DMS153 (cell line): Measurements from ENCODE around the gene ATP2A2.
A peak's percentile ranks its signal among the peaks of the same experiment; 100 is the strongest.
"Not testable (repeated sequence)": the region's sequence is repeated elsewhere in the genome, so short reads cannot be mapped to it uniquely, and the experiment has no call there.

Experiments
- DNase-seq: peaks from one replicate; lab custom pipeline; 2025; lab: John Stamatoyannopoulos, UW

The ATP2A2 gene

DNA sequence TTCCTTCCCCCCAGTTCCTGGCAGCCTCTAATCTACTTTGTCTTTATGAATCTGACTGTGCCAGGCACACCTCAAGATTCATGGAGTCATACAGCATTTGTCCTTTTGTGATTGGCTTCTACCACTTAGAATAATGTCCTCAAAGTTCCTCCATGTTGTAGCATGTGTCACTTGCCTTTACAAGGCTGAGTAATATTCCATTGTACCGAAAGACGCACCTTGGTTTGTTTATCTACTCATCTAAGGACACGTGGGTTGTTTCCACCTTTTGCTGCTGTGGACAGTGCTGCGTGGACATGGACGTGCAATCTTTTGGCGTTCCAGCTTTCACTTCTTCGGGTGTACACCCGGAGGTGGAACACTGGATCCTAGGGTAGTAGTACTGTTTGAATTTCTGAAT lies 88.9 kb downstream of the ATP2A2 start:
- DNase-seq = no peak

DNA sequence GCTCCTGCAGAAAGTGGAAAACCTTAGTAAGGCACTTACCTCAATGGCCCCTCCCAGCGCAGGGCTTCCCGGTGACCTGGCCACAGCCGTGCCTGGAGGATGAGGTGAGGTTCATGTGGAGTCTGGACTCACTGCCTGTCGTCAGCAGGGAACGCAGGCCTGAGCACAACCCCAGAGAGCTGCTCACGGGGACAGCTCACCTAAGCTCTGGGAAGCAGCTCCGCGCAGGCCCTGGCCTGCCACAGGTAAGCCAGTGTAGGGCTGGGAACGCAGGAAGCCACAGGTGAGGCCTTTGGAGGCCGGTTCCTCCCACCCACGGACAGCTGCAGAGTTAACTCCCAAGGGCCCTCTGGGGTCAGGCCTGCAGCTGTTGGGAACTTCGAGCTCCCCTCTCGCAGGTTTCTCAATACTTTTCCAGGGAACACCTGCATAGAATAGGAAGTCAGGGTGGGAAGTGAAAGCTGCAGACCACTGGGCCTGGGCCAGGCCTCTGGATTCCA lies 89.7 kb downstream of the ATP2A2 start:
- peak; percentile 11 for DNase-seq

DNA sequence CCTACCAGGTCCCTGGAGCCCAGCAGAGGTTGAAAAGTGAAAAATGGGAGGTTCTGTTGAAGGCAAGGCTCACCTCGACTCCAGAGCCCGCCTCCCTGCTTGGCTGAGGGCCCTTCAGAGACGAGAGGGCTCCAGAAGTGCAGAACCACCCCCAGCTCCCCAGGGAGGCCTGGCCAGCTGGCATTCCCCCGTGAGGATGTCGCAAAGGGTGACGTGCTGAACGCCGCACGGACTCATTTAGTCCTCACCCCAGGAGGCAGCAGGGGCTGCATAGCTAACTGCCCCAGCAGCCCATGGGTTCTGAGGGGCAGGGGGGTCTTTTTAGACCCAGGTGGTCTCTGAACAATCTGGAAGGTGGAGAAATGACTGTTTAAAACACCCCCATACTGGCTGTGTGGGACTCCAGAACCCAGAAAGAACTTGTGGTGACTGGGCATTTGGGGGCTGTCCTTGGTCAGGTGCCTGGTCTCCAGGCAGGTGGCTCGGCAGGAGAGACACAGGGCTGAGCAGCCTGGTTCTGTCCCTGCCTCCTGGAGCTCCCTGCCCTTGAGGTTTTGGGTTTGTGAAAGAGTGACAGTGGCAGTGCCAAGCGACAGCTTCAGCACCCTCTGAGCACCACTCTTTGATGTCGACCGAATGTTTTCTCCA lies 90.5 kb downstream of the ATP2A2 start:
- DNase-seq = peak; percentile 43

DNA sequence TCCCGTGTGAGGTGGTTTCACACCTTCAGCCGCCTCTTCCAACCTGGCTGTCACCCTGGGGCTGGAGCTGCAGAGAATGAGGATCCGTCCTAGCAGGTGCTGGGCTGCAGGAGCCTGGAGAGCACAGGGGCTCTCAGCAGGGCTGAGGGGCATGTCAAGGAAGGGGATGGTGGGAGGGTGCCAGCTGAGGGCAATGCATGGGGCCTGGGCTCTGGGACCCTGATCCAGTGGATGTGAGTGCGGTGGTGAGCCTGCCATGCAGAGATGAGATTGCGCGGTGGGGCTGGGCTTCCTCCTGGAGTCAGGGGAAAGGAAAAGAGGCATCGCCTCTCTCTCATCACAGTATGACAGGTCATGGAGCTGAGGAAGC lies 91.0 kb downstream of the ATP2A2 start:
- no peak for DNase-seq

DNA sequence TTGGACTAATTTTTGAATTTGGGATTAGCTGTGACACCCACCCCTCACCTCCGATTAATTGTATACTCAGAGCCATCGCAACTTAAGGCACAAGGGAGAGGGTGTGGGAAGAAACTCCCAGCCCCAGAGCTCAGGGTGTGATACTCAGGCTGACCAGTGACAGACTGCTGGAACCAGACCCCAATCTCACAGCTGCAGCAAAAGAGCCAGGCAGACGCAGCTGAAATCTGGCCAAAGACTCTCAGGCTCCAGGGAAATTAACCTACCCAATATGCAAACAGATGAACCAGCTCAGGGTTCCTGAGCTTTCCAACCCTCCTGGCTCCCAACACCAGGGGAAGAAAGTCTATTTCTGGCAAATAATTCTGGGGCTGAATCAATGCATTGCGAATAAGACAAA lies 92.0 kb downstream of the ATP2A2 start:
- no peak for DNase-seq

DNA sequence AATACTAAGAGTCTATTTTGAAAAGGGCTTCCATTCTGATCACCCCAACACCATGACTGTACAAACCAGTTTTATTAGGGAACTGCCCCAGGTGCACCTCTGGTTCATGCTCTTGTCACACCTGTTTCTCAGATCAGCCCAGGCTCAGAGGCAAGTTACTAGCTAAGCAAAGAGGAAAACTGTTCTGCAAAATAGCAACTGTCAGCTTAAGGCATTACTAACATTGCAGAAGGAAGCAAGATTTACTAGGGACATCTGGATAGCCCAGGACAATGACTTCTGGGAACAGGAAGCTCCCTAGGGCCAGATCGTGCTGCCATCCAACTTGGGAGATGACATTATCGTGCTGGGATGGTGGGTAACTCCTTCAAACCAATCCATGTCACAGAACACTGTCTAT lies 92.4 kb downstream of the ATP2A2 start:
- DNase-seq = no peak

DNA sequence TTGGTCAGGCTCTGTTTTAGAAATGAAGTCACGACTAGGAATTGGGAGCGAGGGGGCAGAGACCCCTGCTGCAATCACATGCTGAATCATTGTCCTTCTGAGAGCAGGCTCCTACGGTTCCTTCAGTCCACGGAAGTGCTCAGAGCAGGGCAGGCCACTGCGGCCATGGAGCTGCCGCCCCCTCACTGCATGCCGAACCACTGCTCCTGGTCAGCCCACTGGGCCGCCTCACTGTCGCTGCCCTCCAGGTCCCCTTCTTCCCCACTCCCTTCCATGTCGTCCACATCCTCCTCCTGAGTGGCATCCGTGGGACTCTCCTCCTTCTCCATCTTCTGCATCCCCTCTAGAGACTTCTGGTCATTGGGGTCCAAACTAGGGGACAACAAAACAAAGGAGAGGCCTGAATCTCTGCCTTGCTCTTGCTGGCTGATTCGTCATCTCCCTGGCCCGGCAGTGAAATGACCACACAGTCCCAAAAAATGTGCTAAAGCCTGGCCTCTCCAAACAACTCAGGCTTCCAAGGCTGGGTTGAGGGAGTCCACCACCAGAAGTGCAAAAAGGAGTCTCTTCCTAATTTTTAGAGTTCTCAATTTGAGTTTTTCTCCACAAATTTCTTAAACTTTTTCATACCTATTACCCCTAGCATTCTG lies 93.0 kb downstream of the ATP2A2 start:
- DNase-seq = no peak

DNA sequence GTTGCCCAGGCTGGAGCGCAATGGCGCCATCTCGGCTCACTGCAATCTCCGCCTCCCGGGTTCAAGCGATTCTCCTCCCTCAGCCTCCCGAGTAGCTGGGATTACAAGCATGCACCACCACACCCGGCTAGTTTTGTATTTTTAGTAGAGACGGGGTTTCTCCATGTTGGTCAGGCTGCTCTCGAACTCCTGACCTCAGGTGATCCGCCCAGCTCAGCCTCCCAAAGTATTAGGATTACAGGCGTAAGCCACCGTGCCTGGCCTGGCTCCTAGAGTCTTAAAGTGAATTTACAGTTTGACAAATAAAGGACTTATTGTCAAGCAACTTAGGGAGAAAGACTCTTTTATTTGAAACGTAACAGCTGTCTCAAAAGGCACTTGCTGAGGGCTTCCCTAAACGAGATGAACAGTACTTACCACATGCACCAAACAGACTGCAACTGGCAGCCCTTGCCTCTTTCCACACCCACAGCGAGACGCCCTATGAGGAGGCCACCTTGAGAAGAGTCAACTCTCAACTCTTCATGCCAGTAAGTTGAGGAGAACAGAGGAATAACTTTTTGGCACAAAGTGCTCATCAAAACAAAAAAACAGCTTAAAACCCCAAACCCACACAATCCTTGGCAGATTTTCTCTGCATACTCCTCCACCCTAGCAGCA lies 97.2 kb downstream of the ATP2A2 start:
- not testable (repeated sequence) for DNase-seq

DNA sequence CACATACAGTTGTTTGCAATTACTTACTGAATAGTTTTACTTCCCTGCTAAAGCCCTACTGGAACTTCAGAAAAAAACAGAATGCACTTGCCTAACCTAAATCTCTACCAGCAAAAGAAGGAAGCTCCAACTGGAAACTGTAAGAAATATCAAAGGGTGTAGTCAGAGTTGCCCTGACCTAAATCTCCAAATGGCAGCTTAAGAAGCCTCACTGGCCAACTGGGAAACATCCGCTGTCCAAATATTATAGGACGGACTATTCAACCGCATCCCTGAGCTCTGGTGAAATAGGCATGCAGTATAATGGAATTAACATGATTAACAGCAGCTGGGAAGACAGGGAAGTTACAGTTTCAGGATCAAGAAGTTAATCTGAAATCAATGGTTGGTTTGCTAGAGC lies 98.2 kb downstream of the ATP2A2 start:
- DNase-seq = no peak

DNA sequence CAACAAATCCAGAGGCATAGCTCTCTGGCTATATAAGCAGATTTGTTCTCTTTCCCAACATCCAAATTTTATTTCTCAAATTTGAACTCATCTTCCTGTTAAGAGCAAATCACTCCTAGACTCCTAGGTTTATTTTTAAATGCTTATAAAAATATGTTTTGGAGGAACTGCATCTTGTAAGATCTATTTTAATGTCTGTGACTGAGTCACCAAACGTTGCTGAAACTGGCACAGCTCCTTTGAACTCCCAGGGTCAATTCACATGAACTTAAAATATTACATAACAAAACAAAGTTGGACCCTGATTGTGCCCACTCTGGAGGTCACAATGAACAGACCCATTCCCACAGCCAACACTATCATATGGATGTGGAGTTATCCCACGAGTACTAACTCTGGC lies 98.6 kb downstream of the ATP2A2 start:
- no peak for DNase-seq

DNA sequence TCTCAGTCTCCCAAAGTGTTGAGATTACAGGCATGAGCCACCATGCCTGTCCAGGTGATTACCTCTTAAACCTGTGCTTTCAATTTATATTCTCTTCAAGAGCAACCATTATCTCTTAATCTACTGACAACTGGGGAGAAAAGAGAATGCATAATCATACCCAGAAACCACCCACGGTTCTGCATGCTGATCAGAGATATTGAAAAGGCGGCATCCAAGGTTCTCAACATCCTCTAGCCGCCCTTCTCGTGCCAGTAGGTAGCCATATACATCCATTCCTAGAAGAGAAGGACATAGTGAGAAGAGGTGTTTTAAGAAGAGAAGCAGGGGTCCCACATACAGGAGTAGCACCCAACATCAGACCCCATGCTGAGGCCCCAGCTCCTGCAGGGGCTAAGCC lies 101.6 kb downstream of the ATP2A2 start:
- no peak for DNase-seq
